ENCODE results near the gene TRIM17. TPM values are rescaled to one million over a fixed set of nuclear protein-coding genes. Genes with fewer than 3 reads are reported as not detected.
"Not testable (repeated sequence)": the region's sequence is repeated elsewhere in the genome, so short reads cannot be mapped to it uniquely, and the experiment has no call there.

Gene TRIM17
- total RNA-seq, 1 donor from 2014 or later, result 1.5 TPM

GRCh38 chr1:228434689-228435088 is 18.0 kb upstream of the TRIM17 start:
- no peak overlapping the region for H3K4me3 Mint-ChIP-seq (ENCODE audit: unreplicated experiment)
- peaks cover 58% of the 10 kb centered on the region for H3K27me3 Mint-ChIP-seq (ENCODE audit: low read depth, unreplicated experiment)
- no peaks in the 10 kb centered on the region for H3K79me2 ChIP-seq (ENCODE audit: insufficient read depth, low read length)
- H3K36me3 Mint-ChIP-seq (ENCODE audit: low read depth, unreplicated experiment), result no peaks in the 10 kb centered on the region
- no peaks in the 10 kb centered on the region for H3K9me3 Mint-ChIP-seq (ENCODE audit: unreplicated experiment)
- no peaks in the 10 kb centered on the region for H4K20me1 ChIP-seq (ENCODE audit: insufficient read depth, low read length)
- no peak overlapping the region for H3K9ac ChIP-seq (ENCODE audit: low read length)
- no peak overlapping the region for H3K4me3 ChIP-seq (ENCODE audit: insufficient read depth, low read depth, low read length)
- H3K4me1 Mint-ChIP-seq (ENCODE audit: low read depth, unreplicated experiment), result no peaks in the 10 kb centered on the region
- H3K27me3 ChIP-seq (ENCODE audit: insufficient read depth, low read length), result peaks cover 14% of the 10 kb centered on the region
- TF ChIP-seq CTCF (IDR thresholded peaks at IDR 0.05; ENCODE audit: insufficient read depth, low read depth, low read length), result no peak
- no peak for TF ChIP-seq EZH2 (IDR thresholded peaks at IDR 0.05; ENCODE audit: insufficient read depth, low read length)
- no peak overlapping the region for H3K27ac ChIP-seq (ENCODE audit: low read depth, low read length)
- H3K27ac Mint-ChIP-seq (ENCODE audit: unreplicated experiment), result no peak overlapping the region
- FAIRE-seq (no peak), DNase-seq (ENCODE audit: low read depth) (no peak)
- no peak overlapping the region for H3K4me2 ChIP-seq (ENCODE audit: low read length)
- no peaks in the 10 kb centered on the region for H3K36me3 ChIP-seq (ENCODE audit: insufficient read depth, low read length)
- no peak overlapping the region for H2AFZ ChIP-seq (ENCODE audit: low read depth, low read length)
- no peaks in the 10 kb centered on the region for H3K4me1 ChIP-seq (ENCODE audit: insufficient read depth, low read length)
- no peaks in the 10 kb centered on the region for H3K9me3 ChIP-seq (ENCODE audit: insufficient read depth, low read depth, low read length)

DNA sequence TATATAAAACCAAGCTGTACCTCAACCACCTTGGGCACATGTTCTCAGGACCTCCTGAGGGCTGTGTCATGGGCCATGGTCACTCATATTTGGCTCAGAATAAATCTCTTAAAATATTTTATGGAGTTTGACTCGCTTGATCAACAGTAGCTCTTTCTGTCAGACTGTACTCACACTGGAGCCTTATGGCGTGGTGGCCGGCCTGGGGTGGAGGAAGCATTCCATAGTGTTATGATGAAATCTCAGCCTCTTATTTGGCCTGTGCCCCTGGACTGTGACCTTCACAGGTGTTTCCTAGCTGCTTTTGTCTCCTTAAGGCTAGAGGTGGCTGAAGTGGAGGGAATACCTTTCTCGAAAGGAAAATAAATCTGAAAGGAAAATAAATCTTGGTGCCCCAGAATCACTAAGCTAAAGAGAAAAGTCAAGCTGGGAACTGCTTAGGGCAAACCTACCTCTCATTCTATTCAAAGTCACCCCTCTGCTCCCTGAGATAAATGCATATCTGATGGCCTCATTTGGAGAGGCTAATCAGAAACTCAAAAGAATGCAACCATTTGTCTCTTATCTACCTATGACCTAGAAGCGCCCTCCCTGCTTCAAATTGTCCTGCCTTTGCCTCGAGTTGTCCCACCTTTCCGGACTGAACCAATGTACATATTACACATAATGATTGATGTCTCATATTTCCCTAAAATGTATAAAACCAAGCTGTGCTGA is 16.8 kb upstream of the TRIM17 start:
- not testable (repeated sequence) for H3K36me3 ChIP-seq (ENCODE audit: insufficient read depth, low read length); H4K20me1 ChIP-seq (ENCODE audit: insufficient read depth, low read length); H3K4me3 ChIP-seq (ENCODE audit: insufficient read depth, low read depth, low read length); H3K79me2 ChIP-seq (ENCODE audit: insufficient read depth, low read length); DNase-seq (ENCODE audit: low read depth); H3K9me3 ChIP-seq (ENCODE audit: insufficient read depth, low read depth, low read length); H3K27ac Mint-ChIP-seq (ENCODE audit: unreplicated experiment); H3K27ac ChIP-seq (ENCODE audit: low read depth, low read length); FAIRE-seq; H3K4me1 ChIP-seq (ENCODE audit: insufficient read depth, low read length); H3K9me3 Mint-ChIP-seq (ENCODE audit: unreplicated experiment); H3K9ac ChIP-seq (ENCODE audit: low read length); H3K4me1 Mint-ChIP-seq (ENCODE audit: low read depth, unreplicated experiment); H2AFZ ChIP-seq (ENCODE audit: low read depth, low read length); H3K36me3 Mint-ChIP-seq (ENCODE audit: low read depth, unreplicated experiment); H3K4me2 ChIP-seq (ENCODE audit: low read length); H3K4me3 Mint-ChIP-seq (ENCODE audit: unreplicated experiment)
- H3K27me3 Mint-ChIP-seq (ENCODE audit: low read depth, unreplicated experiment), result peaks cover 60% of the 10 kb centered on the region
- H3K27me3 ChIP-seq (ENCODE audit: insufficient read depth, low read length), result peaks cover 12% of the 10 kb centered on the region

DNA sequence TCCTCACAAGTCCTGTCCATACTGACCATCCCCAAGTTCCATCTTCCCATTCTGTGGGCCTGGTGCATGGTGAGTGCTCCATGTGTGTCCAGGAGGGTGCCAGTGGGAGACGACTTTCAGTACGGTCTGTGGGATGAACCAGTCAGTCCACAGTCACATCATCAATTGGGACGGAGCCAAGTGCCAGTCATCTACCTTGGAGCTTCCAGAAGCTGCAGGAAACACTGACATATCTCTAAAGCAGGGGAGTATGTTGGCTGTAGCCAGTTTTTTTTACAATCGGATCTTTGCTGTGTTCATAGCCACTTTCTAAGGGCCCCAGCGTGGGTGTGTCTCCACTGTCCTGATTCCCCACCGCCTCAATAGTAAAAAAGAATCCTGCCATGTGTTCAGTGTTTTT is 13.6 kb upstream of the TRIM17 start:
- Histone ChIP-seq H3K9me3 (ENCODE audit: insufficient read depth, low read depth, low read length) (no peaks in the 10 kb centered on the region), H4K20me1 (ENCODE audit: insufficient read depth, low read length) (no peaks in the 10 kb centered on the region), H3K27me3 (ENCODE audit: insufficient read depth, low read length) (peaks cover 8% of the 10 kb centered on the region), H3K9ac (ENCODE audit: low read length) (no peak overlapping the region), H2AFZ (ENCODE audit: low read depth, low read length) (no peak overlapping the region), H3K4me1 (ENCODE audit: insufficient read depth, low read length) (no peaks in the 10 kb centered on the region), H3K79me2 (ENCODE audit: insufficient read depth, low read length) (no peaks in the 10 kb centered on the region), H3K27ac (ENCODE audit: low read depth, low read length) (no peak overlapping the region), H3K4me3 (ENCODE audit: insufficient read depth, low read depth, low read length) (no peak overlapping the region), H3K36me3 (ENCODE audit: insufficient read depth, low read length) (no peaks in the 10 kb centered on the region), H3K4me2 (ENCODE audit: low read length) (no peak overlapping the region)
- no peaks in the 10 kb centered on the region for H3K9me3 Mint-ChIP-seq (ENCODE audit: unreplicated experiment)
- H3K4me3 Mint-ChIP-seq (ENCODE audit: unreplicated experiment), result no peak overlapping the region
- peaks cover 53% of the 10 kb centered on the region for H3K27me3 Mint-ChIP-seq (ENCODE audit: low read depth, unreplicated experiment)
- FAIRE-seq, result no peak
- no peak for DNase-seq (ENCODE audit: low read depth)
- TF ChIP-seq EZH2 (IDR thresholded peaks at IDR 0.05; ENCODE audit: insufficient read depth, low read length), result no peak
- no peak for TF ChIP-seq CTCF (IDR thresholded peaks at IDR 0.05; ENCODE audit: insufficient read depth, low read depth, low read length)
- H3K4me1 Mint-ChIP-seq (ENCODE audit: low read depth, unreplicated experiment), result no peaks in the 10 kb centered on the region
- H3K27ac Mint-ChIP-seq (ENCODE audit: unreplicated experiment), result no peak overlapping the region
- peaks cover 2% of the 10 kb centered on the region for H3K36me3 Mint-ChIP-seq (ENCODE audit: low read depth, unreplicated experiment)

All from astrocyte (in vitro differentiated cells and primary cell).